ENCODE data around the gene OCA2. TPM values are rescaled to one million over a fixed set of nuclear protein-coding genes. Genes with fewer than 3 reads are reported as not detected.

OCA2 gene
- polyA plus RNA-seq, 1 experiment, result 0.02 TPM

DNA sequence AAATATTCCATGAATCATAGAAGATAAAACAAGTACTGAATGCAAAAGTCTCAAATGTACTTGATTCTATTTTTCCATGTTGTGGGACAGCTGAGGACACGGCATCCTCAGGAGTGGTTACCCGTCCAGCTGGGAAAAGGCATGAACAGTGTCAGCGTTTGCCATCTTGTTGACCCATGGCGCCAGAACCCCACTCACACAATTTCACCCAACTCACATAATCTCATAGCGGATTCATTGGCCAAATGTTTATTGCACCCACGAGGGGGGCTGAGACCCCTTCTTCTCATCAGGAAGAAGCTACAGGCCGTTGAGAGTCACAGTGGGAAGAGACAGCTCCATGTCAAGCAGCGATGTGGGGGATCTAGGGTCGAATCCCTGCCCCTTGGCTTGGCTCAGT, 72.9 kb downstream of the OCA2 start:
- POLR2A ChIA-PET, result no interaction called here
- CTCF ChIA-PET, result no interaction called here
- TF ChIP-seq, protein P1, sequence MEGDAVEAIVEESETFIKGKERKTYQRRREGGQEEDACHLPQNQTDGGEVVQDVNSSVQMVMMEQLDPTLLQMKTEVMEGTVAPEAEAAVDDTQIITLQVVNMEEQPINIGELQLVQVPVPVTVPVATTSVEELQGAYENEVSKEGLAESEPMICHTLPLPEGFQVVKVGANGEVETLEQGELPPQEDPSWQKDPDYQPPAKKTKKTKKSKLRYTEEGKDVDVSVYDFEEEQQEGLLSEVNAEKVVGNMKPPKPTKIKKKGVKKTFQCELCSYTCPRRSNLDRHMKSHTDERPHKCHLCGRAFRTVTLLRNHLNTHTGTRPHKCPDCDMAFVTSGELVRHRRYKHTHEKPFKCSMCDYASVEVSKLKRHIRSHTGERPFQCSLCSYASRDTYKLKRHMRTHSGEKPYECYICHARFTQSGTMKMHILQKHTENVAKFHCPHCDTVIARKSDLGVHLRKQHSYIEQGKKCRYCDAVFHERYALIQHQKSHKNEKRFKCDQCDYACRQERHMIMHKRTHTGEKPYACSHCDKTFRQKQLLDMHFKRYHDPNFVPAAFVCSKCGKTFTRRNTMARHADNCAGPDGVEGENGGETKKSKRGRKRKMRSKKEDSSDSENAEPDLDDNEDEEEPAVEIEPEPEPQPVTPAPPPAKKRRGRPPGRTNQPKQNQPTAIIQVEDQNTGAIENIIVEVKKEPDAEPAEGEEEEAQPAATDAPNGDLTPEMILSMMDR (IDR thresholded peaks at IDR 0.05; ENCODE audit: insufficient read depth, low read depth, low read length), result no peak
- Histone ChIP-seq H3K4me3 (ENCODE audit: low read depth, low read length) (no peak overlapping the region), H3K36me3 (ENCODE audit: control insufficient read depth, insufficient read depth, low read length) (no peaks in the 10 kb centered on the region), H3K27me3 (ENCODE audit: control insufficient read depth, insufficient read depth, low read length) (no peaks in the 10 kb centered on the region)
- no peak for DNase-seq (ENCODE audit: low read depth)

DNA sequence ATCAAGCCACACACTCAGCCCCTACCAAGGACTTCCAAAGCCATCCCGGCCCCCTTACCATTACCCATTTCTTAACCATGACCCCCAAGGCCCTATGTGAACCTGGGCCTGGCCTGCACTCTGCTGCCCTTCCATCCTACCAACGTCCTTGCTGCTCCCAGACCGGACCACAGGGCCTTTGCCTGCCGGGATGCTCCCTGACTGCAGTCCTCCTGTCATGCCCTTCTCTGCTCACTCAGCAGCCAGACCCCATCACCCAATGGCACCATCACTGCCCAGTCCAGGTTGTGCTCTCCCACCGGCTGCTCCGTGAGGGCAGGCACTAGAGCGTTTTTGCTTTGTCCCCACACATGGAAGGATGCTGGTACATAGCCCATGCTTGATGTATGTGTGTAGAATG, 73.7 kb downstream of the OCA2 start:
- Histone ChIP-seq H3K36me3 (ENCODE audit: control insufficient read depth, insufficient read depth, low read length) (no peaks in the 10 kb centered on the region), H3K27me3 (ENCODE audit: control insufficient read depth, insufficient read depth, low read length) (no peaks in the 10 kb centered on the region), H3K4me3 (ENCODE audit: low read depth, low read length) (no peak overlapping the region)
- ChIA-PET POLR2A (no interaction called here), CTCF (no interaction called here)
- TF ChIP-seq, protein P1 (IDR thresholded peaks at IDR 0.05; ENCODE audit: insufficient read depth, low read depth, low read length), result no peak
- DNase-seq (ENCODE audit: low read depth), result no peak

DNA sequence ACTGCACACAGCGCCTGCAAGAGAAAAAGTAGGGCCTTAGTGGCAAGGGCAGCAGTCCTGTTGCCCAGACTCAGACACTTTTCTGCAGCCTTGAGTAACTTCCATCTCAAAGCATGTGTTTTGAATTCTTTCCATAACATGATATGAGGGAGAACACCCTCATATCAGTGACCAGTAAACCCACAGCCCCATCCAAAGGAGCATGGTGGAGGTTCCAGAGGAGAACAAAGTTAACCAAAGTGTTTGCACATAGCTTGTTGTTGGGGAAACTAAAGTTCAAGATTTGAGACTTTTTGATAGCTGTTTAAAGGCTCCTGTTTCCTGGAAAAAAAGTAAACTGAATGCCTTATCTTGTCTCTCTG, 74.2 kb downstream of the OCA2 start:
- Histone ChIP-seq H3K4me3 (ENCODE audit: low read depth, low read length) (no peak overlapping the region), H3K27me3 (ENCODE audit: control insufficient read depth, insufficient read depth, low read length) (no peaks in the 10 kb centered on the region), H3K36me3 (ENCODE audit: control insufficient read depth, insufficient read depth, low read length) (no peaks in the 10 kb centered on the region)
- ChIA-PET POLR2A (no interaction called here), CTCF (no interaction called here)
- no peak for DNase-seq (ENCODE audit: low read depth)
- TF ChIP-seq, protein P1 (IDR thresholded peaks at IDR 0.05; ENCODE audit: insufficient read depth, low read depth, low read length), result no peak

DNA sequence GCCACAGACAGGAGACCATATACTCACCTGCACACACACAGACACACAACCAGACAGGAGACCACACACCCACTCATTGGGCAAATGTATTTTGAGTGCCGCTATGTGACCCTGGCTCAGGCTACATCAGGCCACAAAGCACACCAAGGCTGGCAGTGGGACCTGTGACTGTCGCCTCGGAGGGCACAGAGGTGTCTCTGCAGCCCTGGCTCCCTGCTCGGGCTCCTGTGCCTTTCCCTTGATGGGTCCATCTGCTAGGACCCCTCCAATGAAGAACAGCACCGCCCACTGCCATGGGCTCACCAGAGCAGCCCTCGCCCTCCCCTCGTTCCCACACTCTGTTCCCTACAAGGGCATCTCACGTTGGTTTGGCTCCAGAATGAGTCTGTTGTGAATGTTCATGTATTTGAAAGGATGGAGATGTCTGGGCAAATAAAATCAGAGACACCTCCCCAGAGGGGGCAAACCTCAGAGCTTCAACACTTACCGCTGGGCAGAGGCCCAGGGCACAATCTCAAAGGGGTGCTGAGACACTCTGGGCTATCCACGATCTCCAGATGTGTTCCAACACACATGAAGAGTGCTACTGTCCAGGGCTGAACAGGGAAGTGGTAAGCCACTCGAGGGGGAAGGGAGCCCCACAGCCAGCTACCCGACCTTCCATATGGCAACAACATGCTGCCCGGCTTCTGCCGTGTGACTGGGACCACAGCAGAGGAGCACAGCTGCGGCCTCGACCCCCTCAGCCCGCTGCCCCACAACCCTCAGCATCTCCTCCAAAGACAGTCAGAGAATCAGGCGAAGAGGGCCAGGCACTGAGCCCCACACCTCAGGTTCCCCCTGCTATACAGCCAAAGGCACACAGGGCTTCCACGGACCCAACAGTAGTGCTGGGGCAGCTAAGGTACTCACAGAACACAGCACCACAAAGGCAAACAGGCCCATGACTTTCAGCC, 74.9 kb downstream of the OCA2 start:
- DNase-seq (ENCODE audit: low read depth), result no peak
- no peak overlapping the region for H3K4me3 ChIP-seq (ENCODE audit: low read depth, low read length)
- H3K27me3 ChIP-seq (ENCODE audit: control insufficient read depth, insufficient read depth, low read length), result no peaks in the 10 kb centered on the region
- TF ChIP-seq, protein P1 (IDR thresholded peaks at IDR 0.05; ENCODE audit: insufficient read depth, low read depth, low read length), result no peak
- POLR2A ChIA-PET, result no interaction called here
- CTCF ChIA-PET, result no interaction called here
- H3K36me3 ChIP-seq (ENCODE audit: control insufficient read depth, insufficient read depth, low read length), result no peaks in the 10 kb centered on the region

DNA sequence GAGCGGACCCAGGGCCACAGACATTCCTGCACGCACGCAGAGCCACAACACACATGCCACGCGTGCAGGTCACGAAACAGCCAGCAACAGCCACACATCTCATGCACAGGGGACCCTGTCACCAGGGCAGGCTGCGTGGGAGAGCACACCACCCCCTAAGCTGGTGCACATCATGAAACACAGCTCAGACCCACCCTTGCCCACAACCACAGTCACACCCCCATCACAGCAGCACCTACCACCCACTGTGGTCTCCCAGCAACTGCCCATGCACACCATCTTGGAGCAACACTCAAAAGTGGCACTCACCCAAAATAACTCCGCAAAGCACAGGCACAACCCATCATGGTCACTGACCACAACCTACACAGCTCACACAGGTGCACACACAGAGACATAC, 75.7 kb downstream of the OCA2 start:
- Histone ChIP-seq H3K36me3 (ENCODE audit: control insufficient read depth, insufficient read depth, low read length) (no peaks in the 10 kb centered on the region), H3K27me3 (ENCODE audit: control insufficient read depth, insufficient read depth, low read length) (no peaks in the 10 kb centered on the region), H3K4me3 (ENCODE audit: low read depth, low read length) (no peak overlapping the region)
- POLR2A ChIA-PET, result no interaction called here
- TF ChIP-seq, protein P1 (IDR thresholded peaks at IDR 0.05; ENCODE audit: insufficient read depth, low read depth, low read length), result no peak
- CTCF ChIA-PET, result no interaction called here
- DNase-seq (ENCODE audit: low read depth), result no peak

All from BJ (cell line).